Inflammatory macrophage treated with lipopolysaccharide for 1 hour (primary cell): Measurements from ENCODE around the gene GMCL2.

Experiments
- DNase-seq, 2 donors: peaks; one replicate each; pipeline ENCODE4 v3.0.0-alpha.2; 2020 to 2022

GMCL2 gene

DNA sequence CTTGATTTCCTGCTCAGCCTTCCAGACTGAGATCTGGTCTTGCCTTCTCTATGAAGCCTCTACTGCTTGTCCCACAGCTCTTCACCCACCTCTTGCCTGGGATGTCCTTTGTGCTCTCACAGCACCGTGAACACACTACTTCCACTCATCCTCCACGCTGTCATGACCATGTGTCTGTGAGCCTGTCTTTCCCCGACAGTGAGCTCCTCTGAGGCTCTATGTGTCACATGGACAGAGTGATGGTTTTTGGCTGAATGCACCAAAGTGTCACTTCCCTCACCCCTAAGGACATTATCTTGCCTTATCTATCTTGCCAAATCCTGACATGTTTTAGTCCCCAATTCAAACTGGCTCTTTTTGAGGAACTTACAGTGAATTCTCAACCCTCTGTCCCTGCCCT is 34.1 kb upstream of the GMCL2 start:
- peak; percentile 39 to 58 for DNase-seq

DNA sequence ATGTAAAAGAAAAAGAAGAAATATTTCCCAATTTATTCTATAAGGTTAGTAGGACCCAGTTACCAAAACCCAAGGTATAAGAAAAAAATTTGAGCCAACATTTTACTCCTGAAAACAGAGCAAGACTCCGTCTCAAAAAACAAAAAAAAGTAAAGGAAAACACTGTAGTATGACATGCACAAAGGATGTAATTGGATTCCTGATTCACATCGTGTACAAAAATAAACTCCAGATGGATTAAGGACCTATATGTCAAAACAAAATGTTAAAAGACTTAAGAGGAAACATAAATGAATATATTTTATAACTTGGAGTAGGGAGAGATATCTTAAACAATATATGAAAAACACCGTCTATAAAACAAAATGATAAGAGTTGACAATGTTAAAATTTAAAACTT is 31.7 kb upstream of the GMCL2 start:
- no peak for DNase-seq

DNA sequence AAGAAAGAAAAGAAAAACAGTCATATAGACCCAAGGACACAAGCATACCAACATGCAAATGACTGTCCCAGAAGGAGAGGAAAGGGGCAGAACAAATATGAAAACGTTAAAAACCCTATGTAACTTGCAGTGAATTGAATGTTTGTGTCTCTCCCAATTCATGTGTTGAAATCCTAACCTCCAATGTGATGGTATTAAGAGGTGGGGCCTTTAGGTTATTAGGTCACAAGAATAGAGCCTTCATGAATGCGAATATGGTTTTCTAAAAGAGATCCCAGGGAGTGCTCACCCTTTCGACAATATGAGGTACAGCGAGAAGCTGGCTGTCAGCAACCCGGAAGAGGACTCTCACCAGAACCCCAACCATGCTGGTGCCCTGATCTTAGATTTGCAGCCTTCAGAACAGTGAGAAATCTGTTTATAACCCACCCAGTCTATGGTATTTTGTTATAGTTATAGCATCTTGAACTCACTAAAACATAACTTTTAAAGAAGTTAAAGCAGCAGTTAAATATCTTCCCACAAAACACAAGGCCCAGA is 31.1 kb upstream of the GMCL2 start:
- DNase-seq: no peak

DNA sequence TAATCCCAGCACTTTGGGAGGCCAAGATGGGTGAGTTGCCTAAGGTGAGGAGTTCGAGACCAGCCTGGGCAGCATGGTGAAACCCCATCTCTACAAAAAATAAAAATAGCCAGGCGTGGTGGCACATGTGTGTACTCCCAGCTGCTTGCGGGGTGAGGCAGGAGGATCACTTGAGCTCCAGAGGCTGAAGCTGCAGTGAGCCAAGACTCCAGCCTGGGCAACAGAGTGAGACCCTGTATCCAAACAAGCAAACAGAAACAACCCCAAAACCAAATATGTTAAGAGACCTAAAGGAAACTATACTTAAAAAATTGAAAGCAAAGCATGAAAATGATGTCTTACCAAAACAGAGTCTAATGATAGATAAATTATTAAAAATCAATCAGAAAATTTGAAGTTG is 29.6 kb upstream of the GMCL2 start:
- no peak for DNase-seq

DNA sequence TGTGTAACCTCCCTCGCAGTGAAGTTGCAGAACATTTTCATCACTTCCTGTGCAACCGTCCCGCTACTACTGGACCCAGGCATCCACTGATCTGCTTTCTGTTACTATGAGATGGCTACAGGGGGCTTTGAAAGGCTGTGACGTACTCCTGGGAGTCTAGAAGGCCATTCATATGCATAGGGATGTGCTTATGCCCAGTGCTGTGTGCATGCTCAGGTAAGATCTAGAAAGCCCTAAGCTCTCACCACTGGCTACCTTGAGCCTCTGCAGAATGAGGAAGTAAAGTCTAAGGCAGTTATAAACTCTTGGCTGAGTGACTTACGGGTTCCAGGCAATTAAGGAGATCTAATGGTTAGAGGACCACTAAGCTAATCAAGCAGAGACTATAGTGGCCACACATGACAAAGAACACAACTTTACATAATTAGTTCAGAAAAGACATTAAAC is 28.9 kb upstream of the GMCL2 start:
- no peak for DNase-seq

DNA sequence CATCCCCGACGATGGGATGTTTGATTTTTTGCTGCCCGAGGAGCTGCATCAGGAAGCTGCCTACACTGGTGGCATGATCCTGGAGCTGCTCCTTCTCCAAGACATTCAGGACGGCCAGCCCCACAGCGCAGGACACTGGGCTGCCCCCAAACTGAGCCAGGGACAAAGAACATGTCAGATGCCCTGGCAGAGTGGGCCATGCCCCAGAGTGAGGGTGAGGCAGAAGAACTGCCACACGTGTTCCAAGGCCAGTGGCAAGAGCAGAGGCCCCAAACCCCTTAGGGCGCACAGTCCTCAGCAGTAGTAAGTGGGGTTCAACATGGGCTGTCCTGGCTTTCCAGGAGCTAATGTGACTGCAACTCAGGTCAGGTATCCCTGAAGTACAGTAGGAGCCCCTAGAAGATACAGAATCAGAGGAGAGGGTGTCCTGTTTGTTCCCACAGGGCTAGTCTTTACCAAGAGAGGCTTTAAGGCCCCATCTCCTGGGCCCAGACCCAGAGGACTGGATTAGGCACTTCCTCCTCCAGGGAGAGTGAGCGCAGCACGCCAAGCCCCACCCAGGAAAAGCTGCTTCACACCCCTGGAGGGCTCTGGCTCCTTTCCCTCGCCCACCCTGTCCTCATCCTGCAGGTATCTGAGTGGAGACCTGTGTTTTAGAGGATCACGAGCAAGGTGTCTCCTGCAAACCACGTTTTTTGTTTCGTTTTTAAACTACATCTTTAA is 28.3 kb upstream of the GMCL2 start:
- DNase-seq: no peak

DNA sequence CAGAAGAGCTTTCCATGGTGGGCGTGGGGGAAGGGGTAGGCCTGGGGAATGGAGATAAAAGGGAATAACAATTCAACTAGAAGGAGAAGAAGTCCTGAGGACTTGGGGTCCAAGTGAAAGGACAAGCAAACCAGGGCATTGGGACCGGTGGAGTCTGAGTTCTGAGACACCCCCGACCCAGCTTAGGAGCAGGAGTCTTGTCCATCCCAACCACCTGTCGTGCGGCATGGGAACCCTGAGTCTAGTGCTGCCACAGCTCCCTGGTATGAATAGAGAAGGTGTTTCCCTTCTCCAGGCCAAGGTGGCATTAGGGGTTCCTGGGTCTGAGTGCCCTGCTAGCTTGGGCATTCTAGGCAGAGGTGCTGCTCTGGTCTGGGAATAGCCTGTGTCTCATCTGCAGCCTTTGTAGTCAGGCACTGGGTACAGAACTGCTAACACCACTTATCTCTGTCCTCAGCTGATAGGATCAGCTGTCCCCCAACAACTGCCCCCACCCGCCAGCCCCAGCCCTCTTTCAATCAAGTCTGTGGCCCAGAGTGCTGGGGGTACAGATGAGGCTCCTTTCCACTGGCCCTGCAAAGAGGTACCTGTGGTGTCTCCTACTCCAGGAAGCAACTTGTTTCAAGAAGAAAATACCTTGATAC is 27.1 kb upstream of the GMCL2 start:
- no peak for DNase-seq

DNA sequence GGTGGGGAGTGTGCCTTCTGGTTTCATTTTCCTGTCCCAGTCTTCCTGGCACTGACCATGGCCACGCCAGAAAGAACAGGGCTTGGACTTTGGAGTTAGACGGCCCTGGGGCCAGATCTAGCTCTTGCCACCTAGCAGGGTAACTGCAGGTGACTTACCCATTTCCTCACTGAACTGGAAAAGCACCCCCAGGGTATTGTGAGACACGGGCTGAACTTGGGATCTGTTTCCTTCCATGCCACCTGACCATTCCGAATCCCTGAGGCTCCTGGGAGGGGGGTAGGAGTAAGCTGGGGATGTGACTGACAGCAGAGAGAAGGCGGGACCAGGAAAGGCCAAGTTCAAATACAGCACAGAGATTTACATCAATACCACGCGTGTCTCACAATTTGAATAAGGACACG is 26.6 kb upstream of the GMCL2 start:
- DNase-seq: no peak

DNA sequence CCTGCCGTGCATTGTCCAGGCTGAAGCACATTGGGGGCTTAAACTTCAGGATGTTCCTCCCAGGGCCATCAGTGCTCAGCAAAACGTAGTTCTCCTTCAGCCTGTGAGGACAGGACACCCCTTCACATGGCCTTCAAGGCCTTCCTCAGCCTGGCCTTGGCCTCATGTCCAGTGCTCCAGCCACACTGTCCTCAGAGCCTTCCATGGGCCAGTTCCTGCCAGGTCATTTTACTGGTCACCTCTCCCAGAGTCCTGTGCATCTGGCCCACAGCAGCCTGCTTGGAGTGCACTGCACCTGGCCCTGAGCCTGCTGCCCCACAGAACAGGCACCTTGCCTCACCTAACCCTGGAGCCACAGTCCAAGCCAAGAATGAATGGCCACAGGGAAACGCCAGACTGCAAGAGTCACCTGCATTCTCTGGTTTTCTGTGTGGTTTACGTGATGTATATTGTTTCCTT is 25.9 kb upstream of the GMCL2 start:
- no peak for DNase-seq

DNA sequence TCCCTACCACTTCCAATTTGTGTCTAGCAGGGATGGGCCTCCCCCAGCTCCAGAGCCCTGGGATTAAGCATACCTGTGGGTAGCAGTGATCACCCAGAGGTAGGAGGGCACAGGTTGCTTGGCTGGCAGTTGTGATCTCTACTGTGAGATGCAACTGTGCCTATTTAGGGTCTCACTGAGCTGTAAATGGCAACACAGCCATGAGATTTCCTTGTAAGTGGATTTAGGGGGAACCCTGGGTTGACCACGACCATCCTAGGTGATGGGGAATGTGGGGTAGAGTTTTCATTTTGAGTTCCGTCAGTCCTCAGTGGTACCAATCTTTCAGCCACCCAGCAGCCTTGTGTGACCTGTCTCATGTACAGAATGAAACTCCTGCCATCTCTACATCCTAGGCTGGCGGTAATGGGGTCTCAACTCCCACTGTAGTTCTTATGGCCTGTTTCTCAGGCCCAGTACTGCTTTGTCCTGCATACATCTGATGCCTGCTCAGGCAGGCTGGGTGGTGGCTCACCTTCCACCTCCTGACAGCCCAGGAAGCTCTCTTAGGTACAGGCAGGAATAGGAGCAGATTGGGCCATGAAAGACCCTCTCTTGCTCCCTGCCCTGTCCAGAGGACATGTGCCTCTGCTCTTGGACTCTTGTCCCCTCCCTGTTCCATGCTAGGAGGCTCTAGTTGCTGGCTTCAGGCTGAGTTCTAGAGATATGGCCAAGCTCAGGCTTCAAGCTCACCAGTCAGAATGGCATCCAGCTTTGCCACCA is 25.3 kb upstream of the GMCL2 start:
- no peak for DNase-seq

DNA sequence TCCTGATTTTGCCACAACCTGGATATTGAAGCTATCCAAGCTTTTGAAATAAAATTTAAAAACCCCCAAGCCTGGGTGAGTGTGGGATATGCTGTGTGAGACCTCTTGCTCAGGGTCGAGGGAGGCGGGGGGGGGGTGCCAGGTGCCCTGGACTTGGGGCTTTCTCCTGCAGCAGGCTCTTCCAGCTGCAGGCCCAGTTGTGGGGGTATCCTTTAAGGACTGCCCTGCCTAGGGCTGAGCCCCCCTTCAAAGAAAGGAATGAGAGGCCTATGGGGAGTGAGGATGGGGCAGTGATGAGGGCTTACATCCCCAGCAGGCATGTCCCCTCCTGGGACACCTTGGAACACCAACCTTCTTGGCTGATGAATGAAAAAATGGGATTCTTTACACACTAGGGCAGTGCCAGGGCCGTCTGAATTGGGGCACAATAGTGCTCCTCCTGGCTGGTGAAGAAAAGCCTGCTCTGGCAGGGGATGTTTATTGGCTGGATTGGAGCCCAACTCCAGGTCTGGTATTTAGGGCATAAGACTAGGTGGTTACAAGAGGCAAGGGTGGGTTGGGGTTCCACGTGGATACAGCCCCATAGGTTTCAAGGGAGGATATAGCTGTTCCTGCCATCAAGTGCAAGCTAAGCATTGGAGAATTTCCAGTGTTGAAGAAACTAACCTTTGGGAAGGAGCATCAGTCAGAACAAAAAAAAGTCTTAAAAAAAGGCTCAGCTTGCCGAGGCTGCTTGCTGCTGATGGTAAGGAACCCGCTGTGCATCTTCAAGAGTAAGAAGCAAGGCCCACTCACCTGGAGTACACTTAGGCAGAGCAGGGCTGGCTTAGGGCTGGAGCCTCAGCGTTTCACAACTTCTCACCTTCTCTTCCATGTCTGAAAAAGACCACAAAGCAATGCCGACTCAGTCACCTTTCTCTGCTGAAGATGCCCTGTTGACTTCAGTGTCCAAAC is 24.2 kb upstream of the GMCL2 start:
- DNase-seq: no peak

DNA sequence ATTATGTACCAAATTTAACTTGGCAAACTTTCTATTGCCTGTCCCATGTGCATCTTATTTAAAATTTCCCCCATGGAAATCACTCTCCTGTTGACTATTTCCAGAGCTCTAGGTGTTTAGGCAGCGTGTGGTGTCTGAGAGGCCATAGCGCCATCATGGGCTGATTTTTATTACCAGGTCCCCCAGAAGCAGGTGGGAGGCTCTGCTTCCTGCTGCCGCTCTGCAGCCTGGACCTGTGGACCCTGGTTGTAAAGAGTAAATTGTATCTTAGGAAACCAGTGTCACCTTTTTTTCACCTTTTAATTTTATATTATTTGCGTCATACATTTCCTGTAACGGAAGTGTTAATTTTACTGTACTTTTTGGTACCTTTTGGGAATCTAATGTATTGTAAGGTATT is 23.5 kb upstream of the GMCL2 start:
- no peak for DNase-seq

DNA sequence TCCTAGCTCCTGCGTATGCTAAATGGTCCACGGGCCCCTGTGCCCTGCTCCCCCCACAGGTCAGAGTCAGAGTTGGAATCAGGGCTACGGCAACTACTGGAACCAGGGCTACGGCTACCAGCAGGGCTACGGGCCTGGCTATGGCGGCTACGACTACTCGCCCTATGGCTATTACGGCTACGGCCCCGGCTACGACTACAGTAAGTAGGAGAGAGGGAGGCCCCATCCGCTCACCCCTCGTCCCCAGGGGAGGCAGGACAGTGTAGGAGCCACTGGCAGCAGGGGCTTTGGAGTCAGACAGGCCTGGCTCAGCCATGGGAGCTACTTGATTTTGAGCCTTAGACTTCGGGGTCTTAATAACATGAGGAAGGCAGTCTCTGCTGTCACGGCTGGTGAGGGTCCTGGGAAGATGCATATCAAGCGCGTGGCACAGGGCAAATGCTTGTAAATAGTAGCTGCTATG is 22.9 kb upstream of the GMCL2 start:
- no peak for DNase-seq

DNA sequence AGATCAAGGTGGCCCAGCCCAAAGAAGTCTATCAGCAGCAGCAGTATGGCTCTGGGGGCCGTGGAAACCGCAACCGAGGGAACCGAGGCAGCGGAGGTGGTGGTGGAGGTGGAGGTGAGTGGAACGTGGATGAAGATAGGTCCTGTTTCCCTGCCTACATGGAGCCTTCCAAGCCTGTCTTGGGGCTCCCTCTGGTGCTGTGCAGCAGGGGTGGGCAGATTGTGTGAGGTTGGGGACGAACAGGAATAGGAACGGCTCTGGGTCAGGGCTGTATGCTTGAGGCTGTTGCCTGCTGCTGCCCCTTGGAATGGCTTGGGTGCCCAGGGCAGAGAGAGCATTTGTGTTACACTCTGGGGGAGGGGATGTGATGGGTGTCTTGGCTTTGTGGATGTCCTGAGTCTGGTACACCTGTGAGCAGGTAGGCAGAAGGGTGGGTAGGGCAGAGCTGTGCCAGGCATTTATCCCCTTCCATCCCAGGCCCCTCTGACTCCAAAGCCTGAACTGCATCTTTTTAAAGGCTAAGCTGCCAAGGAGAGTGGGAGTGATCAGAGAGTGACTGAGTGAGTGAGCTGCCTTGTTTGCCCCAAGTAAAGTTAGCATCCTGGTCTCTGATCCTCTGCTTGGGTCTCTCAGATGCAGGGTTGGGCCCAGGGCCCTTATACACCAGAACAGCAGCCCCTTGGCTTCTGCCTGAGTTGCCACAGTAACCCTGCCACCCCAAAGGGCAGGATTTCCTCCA is 22.3 kb upstream of the GMCL2 start:
- no peak for DNase-seq

DNA sequence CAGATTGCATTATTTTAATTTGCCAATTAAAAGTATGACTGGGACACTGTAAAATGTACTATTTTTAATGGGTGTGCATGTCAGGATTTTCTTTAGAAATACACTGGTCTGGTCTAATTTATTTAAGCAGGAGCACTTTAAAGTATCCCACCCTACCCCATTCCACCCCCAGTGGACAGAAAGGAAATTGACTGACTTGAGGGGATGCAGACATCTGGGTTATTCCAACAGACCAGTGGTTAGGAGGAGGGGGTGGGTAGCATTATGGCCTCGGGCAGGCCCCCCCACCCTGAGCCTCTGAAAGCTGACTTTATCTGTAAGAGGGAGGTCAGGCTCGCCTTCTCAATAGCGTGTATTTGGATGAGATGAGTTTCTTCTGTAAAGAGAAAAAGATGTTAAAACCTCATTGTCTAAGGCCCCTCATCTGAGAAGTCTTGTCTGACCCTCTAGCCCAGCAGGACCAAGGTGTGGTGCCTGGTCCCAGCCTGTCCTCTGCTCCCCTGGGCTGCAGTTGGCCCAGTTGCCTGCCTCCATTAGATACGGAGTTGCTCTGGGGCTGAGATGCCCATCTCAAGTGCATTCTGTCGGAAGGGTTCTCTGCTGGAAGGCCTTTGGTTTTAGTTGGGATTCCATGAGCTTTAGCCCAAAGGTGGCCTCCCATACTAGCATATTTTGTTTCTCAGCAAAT is 21.5 kb upstream of the GMCL2 start:
- no peak for DNase-seq

DNA sequence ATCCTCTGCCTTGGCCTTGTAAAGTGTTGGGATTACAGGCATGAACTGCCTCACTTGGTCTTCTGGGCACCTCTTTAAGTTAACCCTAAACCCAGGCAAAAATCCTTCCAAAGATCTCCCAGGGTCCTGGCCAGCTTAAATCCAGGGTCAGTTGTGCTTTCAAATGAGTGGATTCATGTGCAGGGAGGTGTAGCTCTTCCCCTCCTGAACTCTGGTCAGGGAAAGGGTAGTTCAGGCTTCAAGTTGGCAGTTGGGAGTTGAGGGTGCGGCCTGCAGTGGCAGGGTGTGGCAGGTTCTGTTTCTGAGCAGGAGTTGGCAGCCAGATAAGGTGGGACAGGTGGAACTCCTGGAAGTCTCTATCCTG is 20.7 kb upstream of the GMCL2 start:
- no peak for DNase-seq

DNA sequence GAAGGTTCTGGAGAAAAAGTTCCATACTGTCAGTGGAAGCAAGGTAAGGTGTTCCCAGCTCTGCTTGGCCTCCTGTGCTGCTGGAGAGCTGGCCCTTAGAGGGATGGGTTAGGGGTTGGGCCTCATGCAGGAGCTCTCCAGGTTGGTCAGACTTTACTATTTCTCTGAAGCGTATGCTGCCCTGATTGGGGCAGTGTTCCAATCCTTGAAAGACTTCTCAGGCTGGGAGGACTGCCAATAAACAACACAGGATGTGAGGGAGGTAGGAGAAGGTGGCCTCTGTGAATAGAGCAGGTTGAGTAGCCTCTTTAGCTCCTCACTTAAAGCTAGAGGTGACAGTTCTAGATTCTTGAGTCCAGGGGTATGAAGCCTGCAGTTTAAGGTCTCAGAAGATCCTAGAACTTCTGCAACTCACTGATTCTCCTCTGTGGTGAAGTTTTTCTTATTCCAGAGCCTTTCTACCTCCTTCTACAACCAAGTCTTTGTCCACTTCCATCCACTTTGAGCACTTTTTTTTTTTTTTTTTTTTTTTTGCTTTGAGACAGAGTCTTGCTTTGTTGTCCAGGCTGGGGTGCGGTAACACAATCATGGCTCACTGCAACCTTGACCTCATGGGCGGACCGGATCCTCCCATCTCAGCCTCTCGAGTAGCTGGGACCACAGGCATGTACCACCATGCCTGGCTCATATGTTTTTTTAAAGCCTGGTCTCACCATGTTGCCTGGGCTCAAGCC is 20.2 kb upstream of the GMCL2 start:
- no peak for DNase-seq

DNA sequence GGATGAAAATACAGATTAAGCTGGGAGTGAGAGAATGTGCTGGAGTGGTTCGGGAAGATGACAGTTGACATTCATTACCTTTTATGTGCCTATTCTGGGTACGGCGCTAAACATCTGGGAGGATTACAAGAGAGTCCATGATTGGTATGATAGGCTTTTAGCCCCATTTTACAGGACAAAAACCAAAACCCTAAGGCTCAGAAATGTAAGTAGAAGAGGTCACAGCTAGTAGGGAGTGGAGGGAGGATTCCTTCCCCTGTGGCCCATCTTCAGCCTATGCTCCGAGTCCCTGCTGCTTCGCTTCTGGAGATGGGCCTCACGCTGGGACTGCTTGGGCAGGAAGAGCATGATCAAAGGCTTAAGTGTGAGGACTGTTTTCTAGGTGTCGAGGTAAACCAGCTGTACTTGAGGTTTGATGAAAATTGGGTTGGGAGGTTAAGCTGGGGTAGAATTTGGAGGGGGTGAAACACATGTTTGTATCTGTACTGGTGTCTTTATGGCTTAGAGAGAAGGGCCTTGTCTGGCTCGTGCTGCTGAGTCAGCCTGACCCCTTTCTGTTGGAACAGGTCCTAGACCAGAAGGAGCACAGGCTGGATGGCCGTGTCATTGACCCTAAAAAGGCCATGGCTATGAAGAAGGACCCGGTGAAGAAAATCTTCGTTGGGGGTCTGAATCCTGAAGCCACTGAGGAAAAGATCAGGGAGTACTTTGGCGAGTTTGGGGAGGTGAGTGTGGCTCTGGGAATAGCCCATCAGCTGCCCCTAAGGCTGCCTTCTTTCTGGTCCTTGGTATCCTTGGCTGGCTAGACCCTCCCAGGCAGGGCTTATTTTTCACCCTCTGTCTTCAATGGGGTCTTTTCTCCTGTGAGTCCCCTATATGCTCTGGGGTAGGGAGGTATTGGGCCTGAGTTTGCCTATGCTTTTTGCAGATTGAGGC is 19.3 kb upstream of the GMCL2 start:
- no peak for DNase-seq

DNA sequence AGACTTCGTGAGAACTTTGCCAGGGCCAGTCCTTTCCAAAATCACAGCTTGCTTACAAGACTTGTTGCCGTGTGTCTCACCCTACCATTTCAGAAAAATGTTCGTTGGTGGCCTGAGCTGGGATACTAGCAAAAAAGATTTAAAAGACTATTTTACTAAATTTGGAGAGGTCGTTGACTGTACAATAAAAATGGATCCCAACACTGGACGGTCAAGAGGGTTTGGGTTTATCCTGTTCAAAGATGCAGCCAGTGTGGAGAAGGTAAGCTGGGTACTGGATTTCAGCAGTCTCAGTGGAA is 18.5 kb upstream of the GMCL2 start:
- DNase-seq: no peak
